HG03442 (cell line): ENCODE measurements around the gene MTMR4.
"Not testable (repeated sequence)": the region's sequence is repeated elsewhere in the genome, so short reads cannot be mapped to it uniquely, and the experiment has no call there.

ENCODE experiments used
- ATAC-seq: cut with Tn5 transposase; IDR thresholded peaks from one replicate; pipeline ENCODE4 v1.9.1; 2021; ENCODE audit warnings: mild to moderate bottlenecking, moderate library complexity; ENCODE audit not compliant: unreplicated experiment

The MTMR4 gene

GRCh38 chr17:58527306-58527705 lies 12.9 kb upstream of the MTMR4 start:
- ATAC-seq, result no peak

GRCh38 chr17:58525239-58525638 lies 10.8 kb upstream of the MTMR4 start:
- no peak for ATAC-seq

GRCh38 chr17:58521680-58522079 lies 7.2 kb upstream of the MTMR4 start:
- no peak for ATAC-seq

- no peak for ATAC-seq
Observed at GRCh38 chr17:58520843-58521430, 6.5 kb upstream of the MTMR4 start.

- peak; percentile 78 for ATAC-seq
Observed at GRCh38 chr17:58517928-58518609, 3.6 kb upstream of the MTMR4 start.

GRCh38 chr17:58517378-58517927 lies 3.0 kb upstream of the MTMR4 start:
- ATAC-seq, result no peak

GRCh38 chr17:58516644-58517377 lies 2.4 kb upstream of the MTMR4 start:
- ATAC-seq, result no peak

GRCh38 chr17:58515286-58515685 lies 848 bp upstream of the MTMR4 start:
- ATAC-seq, result no peak

- ATAC-seq, result no peak
Observed at GRCh38 chr17:58514770-58515157, 326 bp upstream of the MTMR4 start.

- ATAC-seq, result no peak
Observed at GRCh38 chr17:58513267-58513964, 1.0 kb downstream of the MTMR4 start.

- no peak for ATAC-seq
Observed at GRCh38 chr17:58510075-58510474, 4.4 kb downstream of the MTMR4 start.

- no peak for ATAC-seq
Observed at GRCh38 chr17:58508341-58509067, 5.9 kb downstream of the MTMR4 start.

- ATAC-seq, result no peak
Observed at GRCh38 chr17:58507123-58507634, 7.3 kb downstream of the MTMR4 start.

- no peak for ATAC-seq
Observed at GRCh38 chr17:58506354-58507080, 7.9 kb downstream of the MTMR4 start.

- peak; percentile 89 for ATAC-seq
Observed at GRCh38 chr17:58504826-58505351, 9.5 kb downstream of the MTMR4 start.

GRCh38 chr17:58503866-58504265 lies 10.6 kb downstream of the MTMR4 start:
- no peak for ATAC-seq

- not testable (repeated sequence) for ATAC-seq
Observed at GRCh38 chr17:58503134-58503533, 11.3 kb downstream of the MTMR4 start.

GRCh38 chr17:58501451-58501850 lies 13.0 kb downstream of the MTMR4 start:
- no peak for ATAC-seq

GRCh38 chr17:58498177-58498828 lies 16.1 kb downstream of the MTMR4 start:
- ATAC-seq, result no peak
